HG03139 (cell line): ENCODE measurements around the gene MRPS2.
"Not testable (repeated sequence)": the region's sequence is repeated elsewhere in the genome, so short reads cannot be mapped to it uniquely, and the experiment has no call there.

Source experiments
- ATAC-seq: cut with Tn5 transposase; IDR thresholded peaks from one replicate; pipeline ENCODE4 v1.9.1; 2021; ENCODE audit not compliant: unreplicated experiment

MRPS2 gene

GRCh38 chr9:135499326-135500070, 984 bp upstream of the MRPS2 start:
- ATAC-seq, result no peak

DNA sequence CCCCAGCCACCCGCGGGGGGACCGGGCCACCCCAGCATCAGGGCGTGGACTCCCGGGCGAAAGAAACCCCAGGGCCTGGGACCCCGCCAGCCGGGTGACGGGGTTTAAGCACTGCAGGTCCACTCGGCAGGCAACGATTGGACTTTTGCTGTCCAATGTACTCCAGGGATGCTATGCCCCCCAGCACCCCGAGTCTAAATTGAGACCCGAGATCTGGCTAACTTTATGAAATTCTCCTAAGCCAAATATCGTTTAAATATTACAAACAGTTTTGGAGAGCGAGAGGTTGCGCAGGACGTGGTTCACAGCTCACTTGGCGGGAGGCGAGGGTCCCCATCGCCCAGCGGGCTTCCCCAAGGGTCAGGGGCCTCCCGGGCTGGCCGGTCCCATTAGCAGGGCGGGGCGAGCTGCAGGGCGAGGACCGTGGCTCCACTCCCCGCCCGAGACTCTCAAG, 384 bp upstream of the MRPS2 start:
- ATAC-seq, result no peak

DNA sequence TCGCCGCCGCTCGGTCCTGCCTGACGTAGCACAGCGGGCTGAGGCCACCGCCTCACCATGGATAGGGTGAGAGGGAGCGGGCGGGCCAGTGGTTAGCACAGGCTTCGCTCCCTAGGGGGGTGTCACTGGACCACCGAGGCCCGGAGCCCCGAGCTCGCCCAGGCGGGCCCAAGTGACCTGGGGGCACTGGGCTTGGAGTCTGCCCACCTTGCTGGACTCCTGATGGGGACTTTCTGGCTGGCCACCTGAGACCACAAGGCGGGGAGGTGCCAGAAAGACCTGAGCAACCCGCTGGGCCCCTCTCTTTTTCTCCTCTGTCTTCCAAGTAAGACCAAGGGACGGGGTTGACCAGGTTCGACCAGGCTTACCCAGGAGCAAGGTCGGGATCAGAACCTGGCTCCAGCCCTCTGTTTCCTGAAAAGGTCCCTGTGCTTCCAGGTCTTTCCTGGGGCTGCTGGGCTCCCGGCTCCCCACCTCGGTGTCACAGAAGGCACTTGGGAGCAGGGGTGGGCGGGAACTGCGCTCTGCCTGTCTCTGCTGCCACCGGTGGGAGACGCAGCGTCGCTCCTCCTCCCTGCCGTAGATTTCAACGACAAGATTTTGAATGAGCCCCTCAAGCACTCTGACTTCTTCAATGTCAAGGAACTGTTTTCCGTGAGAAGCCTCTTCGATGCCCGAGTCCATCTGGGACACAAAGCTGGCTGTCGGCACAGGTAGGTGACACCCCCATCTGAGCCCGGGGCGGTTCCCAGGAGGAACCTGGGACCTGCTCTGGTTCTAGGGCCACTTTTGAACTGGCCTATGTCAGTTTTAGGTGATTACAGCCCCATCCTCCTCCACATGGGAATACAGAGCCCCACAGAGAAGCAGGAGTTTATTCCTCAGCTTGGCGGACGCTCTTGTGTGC, 1.0 kb downstream of the MRPS2 start:
- no peak for ATAC-seq

DNA sequence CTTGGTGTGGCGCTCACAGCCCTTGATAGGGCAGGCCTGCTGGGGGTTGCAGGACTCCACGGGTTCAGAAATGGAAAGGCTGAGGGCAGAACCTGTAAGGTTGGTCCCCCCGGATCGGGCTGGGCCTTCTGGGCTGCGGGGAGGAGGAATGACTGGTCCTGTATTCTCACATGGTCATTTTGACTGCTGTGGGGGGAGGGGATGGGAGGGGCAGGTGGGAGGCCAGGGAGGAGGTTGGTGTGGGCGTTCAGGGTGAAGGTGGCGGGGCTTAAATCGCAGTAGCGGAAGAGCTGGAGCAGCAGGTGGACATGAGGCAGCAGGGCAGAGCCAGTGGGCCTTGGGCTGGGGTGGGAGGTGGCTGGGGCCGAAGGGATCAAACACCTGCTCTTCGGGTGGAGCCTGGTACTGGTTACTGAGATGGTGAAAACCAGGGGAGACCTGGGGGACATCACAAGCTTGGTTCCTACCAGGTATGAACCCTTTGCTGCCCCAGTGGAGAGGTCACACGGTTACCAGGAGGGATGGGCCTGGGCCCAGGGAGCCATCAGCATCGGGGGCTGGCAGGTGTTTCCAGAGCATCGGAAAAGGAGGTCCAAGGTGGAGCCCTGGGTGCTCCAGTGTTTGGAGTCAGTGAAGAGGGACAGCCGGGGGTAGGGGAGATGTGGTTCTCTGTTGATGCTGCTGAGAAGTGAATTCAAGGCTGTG, 1.8 kb downstream of the MRPS2 start:
- no peak for ATAC-seq

DNA sequence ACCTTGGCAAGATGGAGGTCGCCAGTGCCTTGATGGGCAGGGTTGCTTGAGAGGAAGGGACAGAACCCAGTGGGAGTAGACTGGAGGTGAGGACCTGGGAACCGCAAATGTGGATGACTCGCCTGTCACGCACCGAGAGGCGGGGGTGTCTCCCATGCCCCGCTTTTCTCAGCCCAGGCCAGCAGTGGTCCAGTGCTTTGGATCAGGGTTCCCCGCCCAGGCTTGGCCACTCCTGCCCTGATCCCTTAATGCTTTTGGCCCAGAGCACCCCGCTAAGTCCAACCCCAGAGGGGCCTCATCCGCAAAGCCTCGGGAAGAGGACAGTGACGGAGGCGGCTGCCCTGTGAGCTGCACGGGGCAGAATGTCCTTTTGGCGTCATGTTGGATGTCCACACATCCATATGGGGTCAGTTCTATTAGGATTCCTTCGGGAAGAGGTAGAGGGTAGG, 2.4 kb downstream of the MRPS2 start:
- no peak for ATAC-seq

GRCh38 chr9:135503371-135504261, 3.1 kb downstream of the MRPS2 start:
- ATAC-seq, result no peak

- no peak for ATAC-seq
These were observed 4.1 kb downstream of the MRPS2 start for GRCh38 chr9:135504262-135505243.

DNA sequence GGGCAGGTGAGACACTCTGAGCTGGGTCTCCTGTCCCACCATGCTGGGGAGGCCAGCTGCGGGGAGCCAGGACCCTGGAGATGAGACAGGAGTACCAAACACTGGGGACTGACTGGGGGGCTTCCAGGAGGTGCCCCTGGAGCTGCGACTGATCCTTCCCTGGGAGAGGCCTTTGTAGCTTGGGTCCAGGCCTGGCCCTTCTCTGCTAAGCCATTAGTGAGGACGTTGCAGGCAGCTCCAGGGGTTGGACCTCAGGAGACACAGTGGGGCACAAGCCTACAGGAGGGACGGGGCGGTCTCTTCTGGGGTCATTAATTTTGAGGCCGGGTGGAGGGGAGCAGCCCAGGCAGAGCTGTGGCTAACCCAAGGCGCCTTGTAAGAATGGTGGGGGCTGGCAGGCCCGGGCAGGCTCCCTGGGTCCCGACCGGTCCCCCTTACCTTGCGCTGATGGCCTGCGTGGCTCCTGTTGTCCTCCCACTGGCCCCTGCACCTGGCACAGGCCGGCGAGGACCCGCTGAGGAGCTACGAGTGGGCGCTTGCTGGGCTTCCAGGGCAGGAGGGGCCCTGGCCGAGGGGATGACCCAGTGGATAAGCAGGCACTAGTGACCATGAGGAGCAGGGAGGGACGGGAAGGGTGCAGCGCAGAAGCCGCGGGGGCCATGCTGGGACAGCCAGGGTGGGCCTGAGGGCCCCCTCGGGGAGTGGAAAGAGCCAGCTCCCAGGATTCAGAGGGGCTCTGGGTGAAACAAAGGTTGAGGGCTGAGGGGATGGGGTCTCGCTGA, 5.1 kb downstream of the MRPS2 start:
- ATAC-seq, result no peak

DNA sequence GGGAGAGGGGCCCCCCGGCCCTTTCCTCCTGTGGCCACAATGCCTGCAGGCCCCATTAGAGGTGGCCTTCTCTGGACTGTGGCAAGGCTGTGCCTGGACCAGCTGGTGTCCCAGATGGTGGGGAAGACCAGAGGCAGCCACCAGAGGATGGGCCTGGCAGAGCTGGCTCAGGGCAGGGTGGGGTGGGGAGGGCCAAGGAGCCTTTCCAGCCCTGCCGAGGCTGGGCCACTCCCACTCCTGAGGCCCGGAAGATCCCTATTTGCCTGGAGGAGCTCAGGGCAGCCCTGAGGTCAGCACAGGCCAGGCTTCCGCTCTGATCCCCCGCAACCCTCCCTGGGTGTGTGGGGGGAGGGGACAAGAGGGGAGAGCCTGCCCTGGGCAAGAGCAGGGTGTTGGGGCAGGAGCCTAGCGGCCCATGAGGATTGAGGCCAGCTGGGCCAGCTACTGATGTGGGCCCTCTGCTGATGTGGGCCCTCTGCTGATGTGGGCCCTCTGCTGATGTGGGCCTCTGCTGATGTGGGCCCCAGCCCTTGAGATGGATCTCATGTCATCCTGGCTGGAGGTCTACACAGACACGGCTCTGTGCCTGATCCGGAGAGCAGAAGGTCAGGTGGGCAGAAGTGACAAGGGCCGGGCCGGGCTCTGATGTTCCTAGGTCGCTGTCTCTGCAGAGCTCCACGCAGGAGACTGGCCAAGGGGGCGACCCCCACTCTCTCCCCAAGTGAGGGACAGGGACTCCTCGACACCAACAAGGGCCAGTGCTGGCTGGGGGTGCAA, 6.0 kb downstream of the MRPS2 start:
- no peak for ATAC-seq

DNA sequence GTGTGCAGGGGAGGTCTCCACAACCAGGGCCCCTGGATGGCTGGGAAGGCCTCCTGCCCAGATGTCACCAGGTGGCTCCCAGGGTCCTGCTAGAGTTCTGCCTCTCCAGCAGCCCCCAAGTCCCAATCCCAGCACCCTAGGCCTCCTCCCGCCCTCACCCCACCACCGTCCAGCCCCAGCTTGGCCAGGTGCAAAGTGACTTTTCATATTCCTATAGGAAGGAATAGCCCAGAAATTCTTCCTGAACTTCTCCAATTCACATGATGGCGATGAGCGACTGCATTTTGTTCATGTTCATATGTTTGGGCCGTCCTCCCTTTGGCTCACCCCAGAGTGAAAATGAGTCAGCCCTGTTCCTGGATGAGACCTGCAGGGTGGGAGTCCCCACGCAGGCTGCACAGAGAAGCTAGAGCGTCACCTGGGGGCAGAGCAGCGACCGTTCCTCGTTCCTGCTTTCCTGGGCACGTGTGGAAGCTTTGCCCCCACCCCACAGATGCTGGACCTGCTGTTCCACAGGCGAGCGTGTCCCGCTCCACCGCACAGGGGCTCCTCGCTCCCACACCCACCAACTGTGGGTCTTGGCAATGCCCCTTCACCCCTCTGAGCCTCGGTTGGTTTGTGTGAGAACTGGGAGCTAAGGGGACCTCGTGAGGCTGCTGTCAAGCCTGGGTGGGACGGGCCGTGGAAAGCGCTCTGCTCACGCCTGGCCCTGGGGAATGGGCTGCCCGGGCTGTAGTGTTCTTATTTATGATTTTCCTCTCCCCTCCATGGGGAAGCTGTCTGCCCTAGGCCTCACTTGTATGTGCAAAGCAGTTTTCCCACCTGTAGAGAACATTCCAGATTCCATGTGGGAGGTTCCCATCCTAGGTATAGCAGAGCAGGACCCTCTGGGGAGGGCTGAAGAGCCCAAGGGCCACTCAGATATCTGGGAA, 6.9 kb downstream of the MRPS2 start:
- ATAC-seq, result no peak

DNA sequence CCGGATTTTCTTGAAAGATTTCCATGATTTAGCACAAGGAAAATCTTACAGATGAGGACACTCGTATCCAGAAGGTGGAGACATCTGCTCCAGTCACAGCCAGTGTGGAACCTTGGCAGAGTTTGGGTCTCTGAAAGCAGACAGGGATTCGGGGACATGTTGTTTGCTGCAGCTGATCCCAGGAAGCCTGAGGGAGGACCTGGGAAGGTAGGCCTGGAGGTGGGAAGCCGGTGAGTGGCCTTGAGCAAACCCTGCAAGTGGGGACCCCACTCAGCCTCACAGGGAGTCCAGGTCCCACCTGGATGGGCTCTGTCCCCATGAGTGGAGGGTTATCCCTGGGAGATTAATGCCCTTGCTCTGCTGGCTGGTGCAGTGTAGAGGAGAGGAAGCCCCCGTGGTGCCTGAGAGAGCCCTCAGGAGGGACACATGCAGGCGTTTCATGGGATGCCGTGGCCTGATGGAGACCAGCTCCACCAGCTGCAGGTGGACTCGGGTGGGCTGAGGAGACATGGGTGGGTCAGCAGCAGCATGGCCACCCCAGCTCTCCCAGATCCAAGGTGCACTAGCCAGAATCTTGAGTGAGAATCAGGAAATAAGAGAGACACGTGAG, 7.8 kb downstream of the MRPS2 start:
- ATAC-seq, result no peak

DNA sequence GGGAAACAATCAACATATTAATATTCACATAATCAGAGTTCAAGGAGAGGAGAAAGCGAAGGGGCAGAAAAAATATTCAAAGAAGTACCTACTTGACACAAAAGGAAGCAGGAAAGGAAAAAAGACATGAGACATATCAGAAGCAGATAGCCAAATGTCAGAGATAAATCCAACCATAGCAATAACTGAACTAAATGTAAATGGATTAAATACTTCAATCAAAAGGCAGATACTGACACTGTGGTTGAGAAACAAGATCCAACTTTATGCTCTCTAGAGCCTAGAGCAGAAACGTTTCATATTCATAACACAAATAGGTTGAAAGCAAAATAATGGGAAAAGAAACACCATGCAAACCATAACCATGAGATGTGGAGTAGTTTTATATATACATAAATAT, 9.0 kb downstream of the MRPS2 start:
- no peak for ATAC-seq

- ATAC-seq, result no peak
These were observed 11.7 kb downstream of the MRPS2 start for GRCh38 chr9:135512241-135512603.

DNA sequence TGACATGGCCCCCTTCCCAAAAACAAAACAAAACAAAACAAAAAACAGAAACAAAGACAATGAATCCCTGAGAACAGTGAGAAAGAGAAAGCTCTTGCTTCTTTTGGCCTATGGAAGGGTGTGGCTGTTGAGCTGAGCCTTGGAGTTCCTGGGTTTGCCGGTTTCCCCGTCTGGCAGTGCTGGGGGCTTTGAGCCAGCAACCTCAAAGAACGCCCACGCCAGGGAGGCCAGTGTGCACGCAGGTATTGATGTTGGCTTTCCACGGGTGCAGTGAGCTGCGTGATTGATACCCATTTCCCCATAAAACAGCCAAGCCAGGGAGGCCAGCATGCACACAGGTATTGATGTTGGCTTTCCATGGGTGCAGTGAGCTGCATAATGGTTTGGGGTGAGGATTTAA, 12.4 kb downstream of the MRPS2 start:
- no peak for ATAC-seq

DNA sequence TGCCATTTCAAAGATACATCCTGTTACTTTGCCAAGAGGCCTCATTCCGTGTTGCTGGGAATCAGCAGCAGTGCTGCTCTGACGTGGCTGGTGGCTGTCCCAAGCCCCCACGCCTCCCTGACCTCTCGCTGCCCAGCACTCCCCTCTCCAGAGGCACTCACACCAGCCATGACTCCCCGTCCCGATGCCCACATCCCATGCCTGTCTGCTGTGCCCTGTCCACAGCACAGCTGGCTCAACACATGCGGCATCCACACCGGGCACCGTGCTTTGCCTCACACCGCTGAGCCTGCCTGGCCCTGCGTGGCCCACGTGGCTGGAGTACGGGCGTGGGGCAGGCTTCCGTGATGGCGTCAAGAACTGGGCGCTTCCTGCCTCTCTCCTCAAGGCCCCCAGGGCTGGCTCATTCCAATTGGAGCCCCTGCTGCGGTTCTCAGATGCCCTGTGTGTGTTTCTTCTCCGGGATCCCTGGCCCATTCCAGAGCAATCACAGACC, 12.9 kb downstream of the MRPS2 start:
- ATAC-seq, result no peak

DNA sequence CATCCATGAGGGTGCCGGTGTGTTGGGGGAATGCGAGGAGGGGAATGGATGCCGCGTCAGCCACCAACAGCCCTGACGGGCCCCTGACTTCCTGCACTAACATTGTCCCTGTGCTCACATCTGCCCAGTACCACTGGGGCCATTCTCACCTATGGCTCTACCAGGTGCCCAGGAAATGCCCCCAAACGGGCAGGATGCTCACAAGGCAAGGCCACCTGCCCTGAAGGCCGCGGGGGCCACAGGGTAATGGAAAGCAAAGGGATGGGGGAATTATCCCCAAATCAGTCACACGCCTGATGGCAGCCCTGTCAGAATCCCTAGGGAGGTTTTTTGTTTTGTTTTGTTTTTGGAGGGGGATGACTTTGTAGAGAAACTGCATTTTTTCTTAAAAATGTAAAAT, 13.4 kb downstream of the MRPS2 start:
- not testable (repeated sequence) for ATAC-seq
